GM19397 (cell line): Measurements from ENCODE around the gene LRRC40.

ENCODE experiments used
- ATAC-seq: cut with Tn5 transposase; IDR thresholded peaks from one replicate; pipeline ENCODE4 v1.9.1; 2021; ENCODE audit warnings: mild to moderate bottlenecking, moderate library complexity; ENCODE audit not compliant: unreplicated experiment

LRRC40 gene

GRCh38 chr1:70134148-70134547 lies 71.2 kb downstream of the LRRC40 start:
- no peak for ATAC-seq

- no peak for ATAC-seq
Observed at GRCh38 chr1:70117046-70117445, 88.3 kb downstream of the LRRC40 start.

- no peak for ATAC-seq
Observed at GRCh38 chr1:70115315-70115714, 90.1 kb downstream of the LRRC40 start.

GRCh38 chr1:70112838-70113237 lies 92.5 kb downstream of the LRRC40 start:
- no peak for ATAC-seq

- ATAC-seq = no peak
Observed at GRCh38 chr1:70109241-70109640, 96.1 kb downstream of the LRRC40 start.

GRCh38 chr1:70103770-70104169 lies 101.6 kb downstream of the LRRC40 start:
- no peak for ATAC-seq

- ATAC-seq = no peak
Observed at GRCh38 chr1:70101774-70102173, 103.6 kb downstream of the LRRC40 start.

GRCh38 chr1:70101231-70101630 lies 104.1 kb downstream of the LRRC40 start:
- ATAC-seq = no peak
